HEK293 (cell line): ENCODE measurements around the gene FSHR.

Source experiments
- CTCF ChIA-PET: fragments of 350-600 bp; formaldehyde crosslinking; extraction: SDS; loops from one replicate; lab custom pipeline; 2021; ENCODE audit warnings: antibody characterized with exemption; lab: Yijun Ruan, JAX
- POLR2A ChIA-PET: fragments of 300-600 bp; formaldehyde crosslinking; extraction: SDS; loops from one replicate; lab custom pipeline; 2020; ENCODE audit warnings: antibody characterized with exemption, inconsistent platforms; lab: Yijun Ruan, JAX
- H3K27ac ChIP-seq: fragments of 200-500 bp; sonication (Bioruptor generic); 2 replicates; pipeline ENCODE4 v1.5.1; 2014; ENCODE audit warnings: low read depth, low read length, control low read depth, inconsistent platforms; ENCODE audit errors: extremely low read depth
- H3K36me3 ChIP-seq, 2 experiments: fragments of 200-500 bp in 1 of 2; sonication (Bioruptor generic) in 1 of 2; 1 replicate in 1 of 2; 2 replicates in 1 of 2; pipeline ENCODE4 v1.5.1; 2014 to 2017; ENCODE audit warnings: inconsistent platforms in 2 of 2, low read length in 2 of 2; ENCODE audit not compliant: control insufficient read depth in 2 of 2, insufficient read depth in 1 of 2
- H3K4me1 ChIP-seq: fragments of 200-500 bp; sonication (Bioruptor generic); 2 replicates; pipeline ENCODE4 v1.5.1; 2014; ENCODE audit warnings: mild to moderate bottlenecking, low read length, inconsistent platforms; ENCODE audit not compliant: control insufficient read depth, insufficient read depth
- H3K4me3 ChIP-seq: 2 replicates; pipeline ENCODE4 v1.5.1; 2011; ENCODE audit warnings: low read depth, mild to moderate bottlenecking, control low read depth, low read length, moderate library complexity
- H3K9me3 ChIP-seq: fragments of 200-500 bp; sonication (Bioruptor generic); 2 replicates; pipeline ENCODE4 v1.5.1; 2014; ENCODE audit warnings: low read depth, low read length, inconsistent platforms; ENCODE audit not compliant: control insufficient read depth, insufficient read depth
- KLF7 ChIP-seq: fragments of 450-650 bp; formaldehyde crosslinking; IDR thresholded peaks from 2 replicates; pipeline ENCODE4 v1.5.1; 2016; ENCODE audit warnings: missing biosample characterization, missing genetic modification characterization, borderline replicate concordance
- MYNN ChIP-seq: fragments of 450-650 bp; formaldehyde crosslinking; IDR thresholded peaks from 2 replicates; pipeline ENCODE4 v1.5.1; 2016; ENCODE audit warnings: missing biosample characterization, missing genetic modification characterization, borderline replicate concordance
- REPIN1 ChIP-seq: fragments of 450-650 bp; formaldehyde crosslinking; IDR thresholded peaks from 2 replicates; pipeline ENCODE4 v1.5.1; 2017; ENCODE audit warnings: missing biosample characterization, missing genetic modification characterization, low read depth
- ZBTB20 ChIP-seq: fragments of 450-650 bp; formaldehyde crosslinking; IDR thresholded peaks from 2 replicates; pipeline ENCODE4 v1.5.1; 2016; ENCODE audit warnings: missing biosample characterization, missing genetic modification characterization
- ZIC2 ChIP-seq: fragments of 450-650 bp; formaldehyde crosslinking; IDR thresholded peaks from 2 replicates; pipeline ENCODE4 v1.5.1; 2016; ENCODE audit warnings: missing biosample characterization, missing genetic modification characterization
- ZNF16 ChIP-seq: fragments of 450-650 bp; formaldehyde crosslinking; IDR thresholded peaks from 2 replicates; pipeline ENCODE4 v1.5.1; 2016; ENCODE audit warnings: low read depth, missing biosample characterization, missing genetic modification characterization
- ZNF24 ChIP-seq: fragments of 450-650 bp; formaldehyde crosslinking; IDR thresholded peaks from 2 replicates; pipeline ENCODE4 v1.5.1; 2016; ENCODE audit warnings: missing biosample characterization, missing genetic modification characterization
- ZNF426 ChIP-seq: fragments of 450-650 bp; formaldehyde crosslinking; IDR thresholded peaks from 2 replicates; pipeline ENCODE4 v1.5.1; 2017; ENCODE audit warnings: missing biosample characterization, missing genetic modification characterization, mild to moderate bottlenecking, inconsistent platforms, moderate library complexity
- ZNF48 ChIP-seq: fragments of 450-650 bp; formaldehyde crosslinking; IDR thresholded peaks from 2 replicates; pipeline ENCODE4 v1.5.1; 2016; ENCODE audit warnings: missing biosample characterization, missing genetic modification characterization
- ZNF843 ChIP-seq: fragments of 450-650 bp; formaldehyde crosslinking; IDR thresholded peaks from 2 replicates; pipeline ENCODE4 v1.5.1; 2016; ENCODE audit warnings: missing biosample characterization, missing genetic modification characterization
- ZXDB ChIP-seq: fragments of 450-650 bp; formaldehyde crosslinking; IDR thresholded peaks from 2 replicates; pipeline ENCODE4 v1.5.1; 2016; ENCODE audit warnings: missing biosample characterization, missing genetic modification characterization
- TF ChIP-seq, protein P1 (sequence below): fragments of 450-650 bp; formaldehyde crosslinking; conservative IDR thresholded peaks from 2 replicates; pipeline ENCODE4 v1.5.1; 2016; ENCODE audit warnings: low read depth, missing biosample characterization, missing genetic modification characterization
- TF ChIP-seq, protein P2 (sequence below): fragments of 450-650 bp; formaldehyde crosslinking; IDR thresholded peaks from 2 replicates; pipeline ENCODE4 v1.5.1; 2017; ENCODE audit warnings: missing biosample characterization, missing genetic modification characterization
- TF ChIP-seq, protein P3 (sequence below): fragments of 450-650 bp; formaldehyde crosslinking; IDR thresholded peaks from 2 replicates; pipeline ENCODE4 v1.5.1; 2016; ENCODE audit warnings: missing biosample characterization, missing genetic modification characterization, low read depth
- TF ChIP-seq, protein P4 (sequence below): fragments of 450-650 bp; formaldehyde crosslinking; IDR thresholded peaks from 2 replicates; pipeline ENCODE4 v1.5.1; 2016; ENCODE audit warnings: missing biosample characterization, missing genetic modification characterization
- TF ChIP-seq, protein P5 (sequence below): fragments of 450-650 bp; formaldehyde crosslinking; optimal IDR thresholded peaks from 2 replicates; pipeline ENCODE3; 2016; ENCODE audit warnings: missing biosample characterization, mild to moderate bottlenecking, missing genetic modification characterization
- TF ChIP-seq, protein P6 (sequence below): fragments of 450-650 bp; formaldehyde crosslinking; IDR thresholded peaks from 2 replicates; pipeline ENCODE4 v1.5.1; 2016; ENCODE audit warnings: missing biosample characterization, missing genetic modification characterization

Gene FSHR

DNA sequence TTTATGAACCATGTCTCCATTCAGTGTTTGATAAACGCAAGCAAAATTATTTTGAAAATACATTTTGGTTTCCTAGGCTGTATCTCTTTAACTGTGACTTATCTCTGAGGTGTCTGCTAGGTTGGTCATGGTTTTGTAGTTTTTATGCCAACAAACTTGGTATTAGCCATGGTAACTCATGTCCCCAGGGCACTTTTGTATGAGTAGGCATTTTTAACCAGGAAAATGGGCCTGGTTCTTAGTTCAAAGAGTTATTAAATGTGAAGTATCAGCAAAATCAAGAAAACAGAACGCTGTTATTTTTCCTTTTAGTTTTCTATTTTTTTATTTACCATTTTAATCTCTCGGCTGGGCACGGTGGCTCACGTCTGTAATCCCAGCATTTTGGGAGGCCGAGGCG lies 219.5 kb downstream of the FSHR start:
- no peak overlapping the region for H3K4me3 ChIP-seq
- no peaks in the 10 kb centered on the region for H3K36me3 ChIP-seq
- no peaks in the 10 kb centered on the region for H3K9me3 ChIP-seq
- TF ChIP-seq ZBTB20 (tag by site-specific recombination): no peak
- TF ChIP-seq ZNF48 (tag by site-specific recombination): no peak
- TF ChIP-seq ZNF426 (tag by site-specific recombination): no peak
- no peak for TF ChIP-seq MYNN (tag by site-specific recombination)
- TF ChIP-seq, protein P1, sequence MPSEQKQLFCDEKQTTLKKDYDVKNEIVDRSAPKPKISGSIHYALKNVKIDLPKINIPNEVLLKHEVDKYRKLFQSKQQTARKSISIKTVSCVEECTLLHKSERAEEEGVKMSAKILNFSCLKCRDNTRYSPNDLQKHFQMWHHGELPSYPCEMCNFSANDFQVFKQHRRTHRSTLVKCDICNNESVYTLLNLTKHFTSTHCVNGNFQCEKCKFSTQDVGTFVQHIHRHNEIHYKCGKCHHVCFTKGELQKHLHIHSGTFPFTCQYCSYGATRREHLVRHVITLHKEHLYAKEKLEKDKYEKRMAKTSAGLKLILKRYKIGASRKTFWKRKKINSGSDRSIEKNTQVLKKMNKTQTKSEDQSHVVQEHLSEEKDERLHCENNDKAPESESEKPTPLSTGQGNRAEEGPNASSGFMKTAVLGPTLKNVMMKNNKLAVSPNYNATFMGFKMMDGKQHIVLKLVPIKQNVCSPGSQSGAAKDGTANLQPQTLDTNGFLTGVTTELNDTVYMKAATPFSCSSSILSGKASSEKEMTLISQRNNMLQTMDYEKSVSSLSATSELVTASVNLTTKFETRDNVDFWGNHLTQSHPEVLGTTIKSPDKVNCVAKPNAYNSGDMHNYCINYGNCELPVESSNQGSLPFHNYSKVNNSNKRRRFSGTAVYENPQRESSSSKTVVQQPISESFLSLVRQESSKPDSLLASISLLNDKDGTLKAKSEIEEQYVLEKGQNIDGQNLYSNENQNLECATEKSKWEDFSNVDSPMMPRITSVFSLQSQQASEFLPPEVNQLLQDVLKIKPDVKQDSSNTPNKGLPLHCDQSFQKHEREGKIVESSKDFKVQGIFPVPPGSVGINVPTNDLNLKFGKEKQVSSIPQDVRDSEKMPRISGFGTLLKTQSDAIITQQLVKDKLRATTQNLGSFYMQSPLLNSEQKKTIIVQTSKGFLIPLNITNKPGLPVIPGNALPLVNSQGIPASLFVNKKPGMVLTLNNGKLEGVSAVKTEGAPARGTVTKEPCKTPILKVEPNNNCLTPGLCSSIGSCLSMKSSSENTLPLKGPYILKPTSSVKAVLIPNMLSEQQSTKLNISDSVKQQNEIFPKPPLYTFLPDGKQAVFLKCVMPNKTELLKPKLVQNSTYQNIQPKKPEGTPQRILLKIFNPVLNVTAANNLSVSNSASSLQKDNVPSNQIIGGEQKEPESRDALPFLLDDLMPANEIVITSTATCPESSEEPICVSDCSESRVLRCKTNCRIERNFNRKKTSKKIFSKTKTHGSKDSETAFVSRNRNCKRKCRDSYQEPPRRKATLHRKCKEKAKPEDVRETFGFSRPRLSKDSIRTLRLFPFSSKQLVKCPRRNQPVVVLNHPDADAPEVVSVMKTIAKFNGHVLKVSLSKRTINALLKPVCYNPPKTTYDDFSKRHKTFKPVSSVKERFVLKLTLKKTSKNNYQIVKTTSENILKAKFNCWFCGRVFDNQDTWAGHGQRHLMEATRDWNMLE (tag by site-specific recombination): no peak
- no peak for TF ChIP-seq ZXDB (tag by site-specific recombination)
- TF ChIP-seq, protein P2, sequence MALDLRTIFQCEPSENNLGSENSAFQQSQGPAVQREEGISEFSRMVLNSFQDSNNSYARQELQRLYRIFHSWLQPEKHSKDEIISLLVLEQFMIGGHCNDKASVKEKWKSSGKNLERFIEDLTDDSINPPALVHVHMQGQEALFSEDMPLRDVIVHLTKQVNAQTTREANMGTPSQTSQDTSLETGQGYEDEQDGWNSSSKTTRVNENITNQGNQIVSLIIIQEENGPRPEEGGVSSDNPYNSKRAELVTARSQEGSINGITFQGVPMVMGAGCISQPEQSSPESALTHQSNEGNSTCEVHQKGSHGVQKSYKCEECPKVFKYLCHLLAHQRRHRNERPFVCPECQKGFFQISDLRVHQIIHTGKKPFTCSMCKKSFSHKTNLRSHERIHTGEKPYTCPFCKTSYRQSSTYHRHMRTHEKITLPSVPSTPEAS (tag by site-specific recombination): no peak
- TF ChIP-seq, protein P3, sequence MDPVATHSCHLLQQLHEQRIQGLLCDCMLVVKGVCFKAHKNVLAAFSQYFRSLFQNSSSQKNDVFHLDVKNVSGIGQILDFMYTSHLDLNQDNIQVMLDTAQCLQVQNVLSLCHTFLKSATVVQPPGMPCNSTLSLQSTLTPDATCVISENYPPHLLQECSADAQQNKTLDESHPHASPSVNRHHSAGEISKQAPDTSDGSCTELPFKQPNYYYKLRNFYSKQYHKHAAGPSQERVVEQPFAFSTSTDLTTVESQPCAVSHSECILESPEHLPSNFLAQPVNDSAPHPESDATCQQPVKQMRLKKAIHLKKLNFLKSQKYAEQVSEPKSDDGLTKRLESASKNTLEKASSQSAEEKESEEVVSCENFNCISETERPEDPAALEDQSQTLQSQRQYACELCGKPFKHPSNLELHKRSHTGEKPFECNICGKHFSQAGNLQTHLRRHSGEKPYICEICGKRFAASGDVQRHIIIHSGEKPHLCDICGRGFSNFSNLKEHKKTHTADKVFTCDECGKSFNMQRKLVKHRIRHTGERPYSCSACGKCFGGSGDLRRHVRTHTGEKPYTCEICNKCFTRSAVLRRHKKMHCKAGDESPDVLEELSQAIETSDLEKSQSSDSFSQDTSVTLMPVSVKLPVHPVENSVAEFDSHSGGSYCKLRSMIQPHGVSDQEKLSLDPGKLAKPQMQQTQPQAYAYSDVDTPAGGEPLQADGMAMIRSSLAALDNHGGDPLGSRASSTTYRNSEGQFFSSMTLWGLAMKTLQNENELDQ (tag by site-specific recombination): no peak
- no peak for TF ChIP-seq ZNF16
- TF ChIP-seq REPIN1: no peak
- no peak for TF ChIP-seq KLF7
- no peak for TF ChIP-seq ZIC2
- no peak for TF ChIP-seq ZNF843 (tag by site-specific recombination)
- TF ChIP-seq, protein P4, sequence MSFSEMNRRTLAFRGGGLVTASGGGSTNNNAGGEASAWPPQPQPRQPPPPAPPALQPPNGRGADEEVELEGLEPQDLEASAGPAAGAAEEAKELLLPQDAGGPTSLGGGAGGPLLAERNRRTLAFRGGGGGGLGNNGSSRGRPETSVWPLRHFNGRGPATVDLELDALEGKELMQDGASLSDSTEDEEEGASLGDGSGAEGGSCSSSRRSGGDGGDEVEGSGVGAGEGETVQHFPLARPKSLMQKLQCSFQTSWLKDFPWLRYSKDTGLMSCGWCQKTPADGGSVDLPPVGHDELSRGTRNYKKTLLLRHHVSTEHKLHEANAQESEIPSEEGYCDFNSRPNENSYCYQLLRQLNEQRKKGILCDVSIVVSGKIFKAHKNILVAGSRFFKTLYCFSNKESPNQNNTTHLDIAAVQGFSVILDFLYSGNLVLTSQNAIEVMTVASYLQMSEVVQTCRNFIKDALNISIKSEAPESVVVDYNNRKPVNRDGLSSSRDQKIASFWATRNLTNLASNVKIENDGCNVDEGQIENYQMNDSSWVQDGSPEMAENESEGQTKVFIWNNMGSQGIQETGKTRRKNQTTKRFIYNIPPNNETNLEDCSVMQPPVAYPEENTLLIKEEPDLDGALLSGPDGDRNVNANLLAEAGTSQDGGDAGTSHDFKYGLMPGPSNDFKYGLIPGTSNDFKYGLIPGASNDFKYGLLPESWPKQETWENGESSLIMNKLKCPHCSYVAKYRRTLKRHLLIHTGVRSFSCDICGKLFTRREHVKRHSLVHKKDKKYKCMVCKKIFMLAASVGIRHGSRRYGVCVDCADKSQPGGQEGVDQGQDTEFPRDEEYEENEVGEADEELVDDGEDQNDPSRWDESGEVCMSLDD (tag by site-specific recombination): no peak
- TF ChIP-seq, protein P5, sequence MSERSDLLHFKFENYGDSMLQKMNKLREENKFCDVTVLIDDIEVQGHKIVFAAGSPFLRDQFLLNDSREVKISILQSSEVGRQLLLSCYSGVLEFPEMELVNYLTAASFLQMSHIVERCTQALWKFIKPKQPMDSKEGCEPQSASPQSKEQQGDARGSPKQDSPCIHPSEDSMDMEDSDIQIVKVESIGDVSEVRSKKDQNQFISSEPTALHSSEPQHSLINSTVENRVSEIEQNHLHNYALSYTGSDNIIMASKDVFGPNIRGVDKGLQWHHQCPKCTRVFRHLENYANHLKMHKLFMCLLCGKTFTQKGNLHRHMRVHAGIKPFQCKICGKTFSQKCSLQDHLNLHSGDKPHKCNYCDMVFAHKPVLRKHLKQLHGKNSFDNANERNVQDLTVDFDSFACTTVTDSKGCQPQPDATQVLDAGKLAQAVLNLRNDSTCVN (tag by site-specific recombination): no peak
- TF ChIP-seq, protein P6, sequence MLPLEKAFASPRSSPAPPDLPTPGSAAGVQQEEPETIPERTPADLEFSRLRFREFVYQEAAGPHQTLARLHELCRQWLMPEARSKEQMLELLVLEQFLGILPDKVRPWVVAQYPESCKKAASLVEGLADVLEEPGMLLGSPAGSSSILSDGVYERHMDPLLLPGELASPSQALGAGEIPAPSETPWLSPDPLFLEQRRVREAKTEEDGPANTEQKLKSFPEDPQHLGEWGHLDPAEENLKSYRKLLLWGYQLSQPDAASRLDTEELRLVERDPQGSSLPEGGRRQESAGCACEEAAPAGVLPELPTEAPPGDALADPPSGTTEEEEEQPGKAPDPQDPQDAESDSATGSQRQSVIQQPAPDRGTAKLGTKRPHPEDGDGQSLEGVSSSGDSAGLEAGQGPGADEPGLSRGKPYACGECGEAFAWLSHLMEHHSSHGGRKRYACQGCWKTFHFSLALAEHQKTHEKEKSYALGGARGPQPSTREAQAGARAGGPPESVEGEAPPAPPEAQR (tag by site-specific recombination): no peak
- TF ChIP-seq ZNF24 (tag by site-specific recombination): no peak
- TF ChIP-seq, all 188 proteins: peak for 0
- POLR2A ChIA-PET: no interaction called here
- CTCF ChIA-PET: no interaction called here
- no peaks in the 10 kb centered on the region for H3K4me1 ChIP-seq
- no peak overlapping the region for H3K27ac ChIP-seq
